ENCODE results near the gene MIR17HG. TPM values are rescaled to one million over a fixed set of nuclear protein-coding genes. Genes with fewer than 3 reads are reported as not detected.

Gene MIR17HG
- total RNA-seq, 1 experiment from 2014 or later, result 6.5 TPM

GRCh38 chr13:91375116-91375729 is 27.7 kb downstream of the MIR17HG start:
- Histone ChIP-seq H4K20me1 (ENCODE audit: insufficient read depth) (no peaks in the 10 kb centered on the region), H3K79me2 (ENCODE audit: low read depth) (no peaks in the 10 kb centered on the region), H3K27ac (no peak overlapping the region), H3K4me2 (no peak overlapping the region), H3K4me3 (no peak overlapping the region), H3F3A (ENCODE audit: insufficient read depth, low read depth) (no peaks in the 10 kb centered on the region), H3K36me3 (ENCODE audit: low read depth) (no peaks in the 10 kb centered on the region), H3K4me1 (replicated peaks; ENCODE audit: insufficient read depth) (no peaks in the 10 kb centered on the region), H3K27me3 (ENCODE audit: insufficient read depth, low read depth) (no peaks in the 10 kb centered on the region), H3K9me3 (ENCODE audit: insufficient read depth, low read depth) (0 out of 2 replicates have a peak, but pooled peaks cover 3% of the 10 kb centered on the region), H3K9me2 (ENCODE audit: insufficient read depth) (no peaks in the 10 kb centered on the region), H2AFZ (no peak overlapping the region)
- intact Hi-C loops (cut with micrococcal nuclease; ENCODE audit: unreplicated experiment), result no loop called here
- TF ChIP-seq CTCF (conservative IDR thresholded peaks at IDR 0.05), result peak; percentile 52; the same call in 1 of the 2 replicates
- TF ChIP-seq EZH2 (IDR thresholded peaks at IDR 0.05; ENCODE audit: low read depth), result no peak
- DNase-seq, result no peak
- CTCF ChIA-PET, result no interaction called here
- POLR2A ChIA-PET (ENCODE audit: unreplicated experiment), result no interaction called here
- BruUV-seq (replicated peaks), result no TSS peak

- H3K27ac ChIP-seq, result no peak overlapping the region
- H3K9me3 ChIP-seq (ENCODE audit: insufficient read depth, low read depth), result 0 out of 2 replicates have a peak, but pooled peaks cover 3% of the 10 kb centered on the region
- no peak for TF ChIP-seq EZH2 (IDR thresholded peaks at IDR 0.05; ENCODE audit: low read depth)
- TF ChIP-seq CTCF (conservative IDR thresholded peaks at IDR 0.05), result peak; percentile 42; the same call in 1 of the 2 replicates
- intact Hi-C loops (cut with micrococcal nuclease; ENCODE audit: unreplicated experiment), result loop anchor here (2.0 kb wide), 1 partner anchor 341 kb away; no protein-coding TSS in a partner anchor
- ChIA-PET CTCF (interaction anchor here (0.9 to 1.7 kb wide), 2 partner anchors 17 to 25 kb away, joined by 3 to 4 read pairs; partner anchors contain the start of gene GPC5), POLR2A (ENCODE audit: unreplicated experiment) (no interaction called here)
- no TSS peak for BruUV-seq (replicated peaks)
- no peaks in the 10 kb centered on the region for H3K4me1 ChIP-seq (replicated peaks; ENCODE audit: insufficient read depth)
- H2AFZ ChIP-seq, result no peak overlapping the region
- H3K9me2 ChIP-seq (ENCODE audit: insufficient read depth), result no peaks in the 10 kb centered on the region
- no peaks in the 10 kb centered on the region for H3K79me2 ChIP-seq (ENCODE audit: low read depth)
- no peak for DNase-seq
- no peak overlapping the region for H3K4me3 ChIP-seq
- no peaks in the 10 kb centered on the region for H3K27me3 ChIP-seq (ENCODE audit: insufficient read depth, low read depth)
- no peaks in the 10 kb centered on the region; the same call in 1 of the 2 replicates for H4K20me1 ChIP-seq (ENCODE audit: insufficient read depth)
- no peak overlapping the region for H3K4me2 ChIP-seq
- H3F3A ChIP-seq (ENCODE audit: insufficient read depth, low read depth), result no peaks in the 10 kb centered on the region
- no peaks in the 10 kb centered on the region for H3K36me3 ChIP-seq (ENCODE audit: low read depth)
These were observed 33.9 kb downstream of the MIR17HG start for GRCh38 chr13:91381371-91381770.

GRCh38 chr13:91383836-91384235 is 36.3 kb downstream of the MIR17HG start:
- no peak overlapping the region for H3K4me3 ChIP-seq
- H4K20me1 ChIP-seq (ENCODE audit: insufficient read depth), result no peaks in the 10 kb centered on the region; the same call in 1 of the 2 replicates
- H3K79me2 ChIP-seq (ENCODE audit: low read depth), result no peaks in the 10 kb centered on the region
- ChIA-PET POLR2A (ENCODE audit: unreplicated experiment) (no interaction called here), CTCF (no interaction called here)
- H3K27ac ChIP-seq, result no peak overlapping the region
- no peak overlapping the region for H3K4me2 ChIP-seq
- no peaks in the 10 kb centered on the region for H3K4me1 ChIP-seq (replicated peaks; ENCODE audit: insufficient read depth)
- intact Hi-C loops (cut with micrococcal nuclease; ENCODE audit: unreplicated experiment), result no loop called here
- H3K9me3 ChIP-seq (ENCODE audit: insufficient read depth, low read depth), result 0 out of 2 replicates have a peak, but pooled peaks cover under 1% of the 10 kb centered on the region
- no peak for DNase-seq
- H3K9me2 ChIP-seq (ENCODE audit: insufficient read depth), result no peaks in the 10 kb centered on the region
- no peak overlapping the region for H2AFZ ChIP-seq
- TF ChIP-seq EZH2 (IDR thresholded peaks at IDR 0.05; ENCODE audit: low read depth), result no peak
- TF ChIP-seq CTCF (conservative IDR thresholded peaks at IDR 0.05), result no peak
- H3K36me3 ChIP-seq (ENCODE audit: low read depth), result no peaks in the 10 kb centered on the region
- H3K27me3 ChIP-seq (ENCODE audit: insufficient read depth, low read depth), result no peaks in the 10 kb centered on the region
- H3F3A ChIP-seq (ENCODE audit: insufficient read depth, low read depth), result no peaks in the 10 kb centered on the region
- BruUV-seq (replicated peaks), result no TSS peak
